ENCODE data around the gene PRKAG1. TPM values are rescaled to one million over a fixed set of nuclear protein-coding genes. Genes with fewer than 3 reads are reported as not detected.

The PRKAG1 gene
- total RNA-seq, 6 experiments from 2014 or later, result 79.0 to 92.0 (median 83.3) TPM

- H3K9me3 Mint-ChIP-seq, result no peaks in the 10 kb centered on the region
- peaks cover 19% of the 10 kb centered on the region; the same call in 1 of the 2 replicates for H3K36me3 Mint-ChIP-seq (ENCODE audit: low read depth)
- peaks cover 6% of the 10 kb centered on the region for H3K27me3 Mint-ChIP-seq (ENCODE audit: insufficient read depth)
- TF ChIP-seq CTCF (IDR thresholded peaks at IDR 0.05), result no peak
- H3K27ac Mint-ChIP-seq, result no peak overlapping the region
- no peak overlapping the region for H3K4me3 Mint-ChIP-seq
- DNase-seq, result no peak
- no peaks in the 10 kb centered on the region for H3K4me1 Mint-ChIP-seq (ENCODE audit: low read depth)
Measured at GRCh38 chr12:49037111-49037946, 18.8 kb upstream of the PRKAG1 start.

GRCh38 chr12:49036029-49036428, 17.5 kb upstream of the PRKAG1 start:
- no peak overlapping the region for H3K4me3 Mint-ChIP-seq
- TF ChIP-seq CTCF (IDR thresholded peaks at IDR 0.05), result no peak
- H3K36me3 Mint-ChIP-seq (ENCODE audit: low read depth), result peaks cover 19% of the 10 kb centered on the region; the same call in 1 of the 2 replicates
- no peaks in the 10 kb centered on the region for H3K9me3 Mint-ChIP-seq
- H3K27me3 Mint-ChIP-seq (ENCODE audit: insufficient read depth), result peaks cover 6% of the 10 kb centered on the region
- no peak overlapping the region for H3K27ac Mint-ChIP-seq
- H3K4me1 Mint-ChIP-seq (ENCODE audit: low read depth), result no peaks in the 10 kb centered on the region
- DNase-seq, result no peak

GRCh38 chr12:49034286-49034622, 15.7 kb upstream of the PRKAG1 start:
- TF ChIP-seq CTCF (IDR thresholded peaks at IDR 0.05), result no peak
- Mint-ChIP-seq H3K9me3 (no peaks in the 10 kb centered on the region), H3K27ac (no peak overlapping the region; the same call in 1 of the 2 replicates), H3K4me1 (ENCODE audit: low read depth) (no peaks in the 10 kb centered on the region), H3K4me3 (no peak overlapping the region), H3K36me3 (ENCODE audit: low read depth) (peaks cover 24% of the 10 kb centered on the region; the same call in 1 of the 2 replicates), H3K27me3 (ENCODE audit: insufficient read depth) (peaks cover 4% of the 10 kb centered on the region; the same call in 1 of the 2 replicates)
- DNase-seq, result no peak

- Mint-ChIP-seq H3K36me3 (ENCODE audit: low read depth) (peaks cover 22% of the 10 kb centered on the region; the same call in 1 of the 2 replicates), H3K27ac (peak overlapping the region; percentile 47; the same call in 1 of the 2 replicates), H3K4me1 (ENCODE audit: low read depth) (no peaks in the 10 kb centered on the region), H3K9me3 (no peaks in the 10 kb centered on the region), H3K27me3 (ENCODE audit: insufficient read depth) (peaks cover 4% of the 10 kb centered on the region; the same call in 1 of the 2 replicates), H3K4me3 (no peak overlapping the region)
- no peak for DNase-seq
- TF ChIP-seq CTCF (IDR thresholded peaks at IDR 0.05), result no peak
Measured at GRCh38 chr12:49033611-49034285, 15.2 kb upstream of the PRKAG1 start.

- Mint-ChIP-seq H3K27ac (no peak overlapping the region), H3K9me3 (no peaks in the 10 kb centered on the region), H3K36me3 (ENCODE audit: low read depth) (peaks cover 29% of the 10 kb centered on the region), H3K4me1 (ENCODE audit: low read depth) (no peaks in the 10 kb centered on the region), H3K4me3 (no peak overlapping the region), H3K27me3 (ENCODE audit: insufficient read depth) (peaks cover 2% of the 10 kb centered on the region)
- TF ChIP-seq CTCF (IDR thresholded peaks at IDR 0.05), result no peak
- DNase-seq, result no peak
Measured at GRCh38 chr12:49032679-49033447, 14.3 kb upstream of the PRKAG1 start.
